Heart right ventricle (tissue), 16 donors: ENCODE results near the gene ZFYVE9. TPM values are rescaled to one million over a fixed set of nuclear protein-coding genes. Genes with fewer than 3 reads are reported as not detected.

Experiments
- ATAC-seq, 8 donors: fragments of 200-7000 bp; cut with Tn5 transposase; one replicate each; pipeline ENCODE4 v1.9.1; 2020; ENCODE audit warnings: mild to moderate bottlenecking in 8 of 8, moderate library complexity in 8 of 8, moderate number of reproducible peaks in 1 of 8
- DNase-seq, 2 donors: peaks; one replicate each; pipeline ENCODE4 v3.0.0-alpha.2; 2020
- H3K27ac ChIP-seq, 10 donors: fragments of 200-600 bp; sonication (generic) in 2 of 10; one replicate each; pipeline versions ENCODE4 v1.5.0 to v1.8.0; 2020 to 2022; ENCODE audit warnings: mild to moderate bottlenecking in 3 of 10
- H3K27me3 ChIP-seq, 7 donors: fragments of 200-600 bp; one replicate each; pipeline ENCODE4 v1.8.0; 2021 to 2022; ENCODE audit warnings: mild to moderate bottlenecking in 2 of 7
- H3K36me3 ChIP-seq, 9 donors: fragments of 200-600 bp; sonication (generic) in 1 of 9; one replicate each; pipeline versions ENCODE4 v1.5.0 to v1.8.0; 2020 to 2022; ENCODE audit warnings: mild to moderate bottlenecking in 2 of 9
- H3K4me1 ChIP-seq, 9 donors: fragments of 200-600 bp; sonication (generic) in 1 of 9; one replicate each; pipeline versions ENCODE4 v1.5.0 to v1.8.0; 2020 to 2022; ENCODE audit warnings: mild to moderate bottlenecking in 4 of 9
- H3K4me3 ChIP-seq, 10 donors: fragments of 200-600 bp; sonication (generic) in 2 of 10; one replicate each; pipeline versions ENCODE4 v1.5.0 to v1.8.0; 2020 to 2022; ENCODE audit warnings: mild to moderate bottlenecking in 7 of 10, moderate library complexity in 2 of 10
- H3K9me3 ChIP-seq, 11 donors: fragments of 200-600 bp in 10 of 11; sonication (generic) in 2 of 11; one replicate each; pipeline versions ENCODE4 v1.5.0 to v1.8.0; 2013 to 2022; ENCODE audit warnings: mild to moderate bottlenecking in 2 of 11, control low read depth in 1 of 11, moderate library complexity in 1 of 11
- WGBS, 2 donors: extraction: QIAGEN DNeasy Blood & Tissue Kit; methylation state at CpG; one replicate each; pipeline ENCODE4 v1.1.7; 2013; ENCODE audit warnings: inconsistent platforms in 1 of 2; 5-methylcytosine and 5-hydroxymethylcytosine counted together
- intact Hi-C, 10 donors: fragments of 100-400 bp; cut with DNase I; formaldehyde crosslinking; loops; one replicate each; pipeline versions ENCODE4 v1.11.1 to v1.14.2; 2022
- polyA plus RNA-seq, 2 donors: library from polyadenylated mRNA; stranded (reverse); fragments of 200-250 nt; gene quantifications; one replicate each; pipeline ENCODE4 v1.2.3, GENCODE V29; 2013
- total RNA-seq, 10 donors: library from RNA; stranded (reverse); fragmentation: NEBNext Ultra II Directional in 3 of 10; extraction: Animal tissue kit (Norgen Biotek cat#: 25700) in 3 of 10; gene quantifications; one replicate each; pipeline versions ENCODE4 v1.2.1 to v1.2.4, GENCODE V29; 2021 to 2023
- TF ChIP-seq, protein P1 (sequence below), 9 donors: fragments of 200-600 bp; sonication (generic) in 2 of 9; IDR thresholded peaks; one replicate each; pipeline versions ENCODE4 v1.5.0 to v1.8.0; 2021 to 2022; ENCODE audit warnings: antibody characterized with exemption in 9 of 9, mild to moderate bottlenecking in 5 of 9, moderate library complexity in 1 of 9
- donor health status: Arrhythmogenic right ventricular cardiomyopathy.
- donor health status: ischemic (EF 13 %, LVEDD 7.1; RV severe dilation, severe dysfunction).
- donor health status: healthy with polysubstance abuse.
- donor health status: DM: no; HTN: yes; CAD: no.
- donor health status: DM: no; HTN: no; CAD: no.
- donor health status: ischemic (EF 25% LVEDD 6.9; RV normal size, moderate dysfunction).
- donor health status: ischemic (EF 25% LVEDD 5.7; RV mildly dilated, moderate dysfunction).
- donor health status: healthy.
- donor health status: DM: yes; HTN: yes; CAD: no.
- donor health status: Ischemic cardiomyopathy.
- donor health status: ischemic (EF 35%, LVEDD 5.7; RV mildly dilated, moderate dysfunction).
- donor health status: nonischemic (EF 11% LVEDD 7.7; RV severe dilation, severe dysfunction).
- donor health status: DM: yes; HTN: yes; CAD: no.
- donor health status: PGD.
- donor health status: ischemic (EF 29% LVEDD 5.4; RV normal size, mild dysfunction).
- donor health status: nonischemic (EF 23%, LVEDD 6.1; RV moderate dilation, normal function).

Gene ZFYVE9
- total and polyA plus RNA-seq, 12 donors = 2.6 to 22.2 (median 15.6) TPM

DNA sequence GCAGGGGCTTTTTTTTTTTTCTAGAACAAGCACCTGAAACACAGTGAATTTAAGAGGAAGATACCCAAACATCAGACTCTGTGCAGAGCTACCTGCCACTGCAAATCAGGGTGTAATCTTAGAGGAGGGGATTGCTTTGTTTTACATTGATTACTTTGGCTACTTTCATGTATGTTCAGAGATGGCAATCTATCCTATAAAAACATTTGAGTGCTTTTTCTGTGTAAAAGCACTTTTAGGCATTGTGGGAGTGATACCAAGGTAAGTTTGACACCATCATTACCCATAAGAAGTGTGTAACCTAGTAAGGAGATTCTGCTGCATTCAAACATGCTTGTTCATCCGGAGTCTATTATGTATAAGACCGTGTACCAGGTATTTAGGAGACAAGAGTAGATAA is 50.1 kb downstream of the ZFYVE9 start:
- TF ChIP-seq, protein P1, sequence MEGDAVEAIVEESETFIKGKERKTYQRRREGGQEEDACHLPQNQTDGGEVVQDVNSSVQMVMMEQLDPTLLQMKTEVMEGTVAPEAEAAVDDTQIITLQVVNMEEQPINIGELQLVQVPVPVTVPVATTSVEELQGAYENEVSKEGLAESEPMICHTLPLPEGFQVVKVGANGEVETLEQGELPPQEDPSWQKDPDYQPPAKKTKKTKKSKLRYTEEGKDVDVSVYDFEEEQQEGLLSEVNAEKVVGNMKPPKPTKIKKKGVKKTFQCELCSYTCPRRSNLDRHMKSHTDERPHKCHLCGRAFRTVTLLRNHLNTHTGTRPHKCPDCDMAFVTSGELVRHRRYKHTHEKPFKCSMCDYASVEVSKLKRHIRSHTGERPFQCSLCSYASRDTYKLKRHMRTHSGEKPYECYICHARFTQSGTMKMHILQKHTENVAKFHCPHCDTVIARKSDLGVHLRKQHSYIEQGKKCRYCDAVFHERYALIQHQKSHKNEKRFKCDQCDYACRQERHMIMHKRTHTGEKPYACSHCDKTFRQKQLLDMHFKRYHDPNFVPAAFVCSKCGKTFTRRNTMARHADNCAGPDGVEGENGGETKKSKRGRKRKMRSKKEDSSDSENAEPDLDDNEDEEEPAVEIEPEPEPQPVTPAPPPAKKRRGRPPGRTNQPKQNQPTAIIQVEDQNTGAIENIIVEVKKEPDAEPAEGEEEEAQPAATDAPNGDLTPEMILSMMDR (IDR thresholded peaks at IDR 0.05) = no peak
- no peak for ATAC-seq

DNA sequence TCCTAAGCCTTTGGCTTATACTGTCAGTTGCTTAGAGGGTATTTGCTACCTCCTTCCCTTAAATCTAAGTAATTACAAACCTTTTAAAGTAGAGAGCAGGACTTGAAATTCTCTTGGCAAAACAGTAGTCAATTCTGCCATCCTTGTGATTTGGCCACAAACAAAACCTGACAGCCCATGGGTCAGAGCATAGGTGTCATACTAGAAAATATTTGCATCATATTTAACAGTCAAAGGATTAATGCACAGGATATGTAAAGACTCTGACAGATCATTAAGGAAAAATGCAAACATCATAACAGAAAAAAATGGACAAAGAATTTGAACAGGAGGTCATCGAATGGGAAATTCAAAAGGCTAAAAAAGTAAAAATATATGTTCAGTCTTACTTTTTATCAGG is 50.5 kb downstream of the ZFYVE9 start:
- peaks cover 0 to 15% (median 0%) of the 10 kb centered on the region in 9 donors for H3K4me1 ChIP-seq
- peaks cover 0 to 6% (median 0%) of the 10 kb centered on the region in 11 donors for H3K9me3 ChIP-seq
- intact Hi-C loops = no loop called here
- TF ChIP-seq, protein P1 (IDR thresholded peaks at IDR 0.05) = no peak
- ATAC-seq (no peak), DNase-seq (no peak)
- 91 to 97% methylated on average over 1 of the region's 1 CpG for WGBS, 2 donors
- no peak overlapping the region for H3K27ac ChIP-seq
- H3K4me3 ChIP-seq = no peak overlapping the region
- no peaks in the 10 kb centered on the region for H3K27me3 ChIP-seq
- H3K36me3 ChIP-seq = no peaks in the 10 kb centered on the region

More for the DNA sequence above, 50.1 kb downstream of the ZFYVE9 start:
- Histone ChIP-seq H3K4me1 (peaks cover 0 to 15% (median 0%) of the 10 kb centered on the region in 9 donors), H3K9me3 (peaks cover 0 to 3% (median 0%) of the 10 kb centered on the region in 11 donors), H3K27me3 (no peaks in the 10 kb centered on the region), H3K4me3 (no peak overlapping the region), H3K36me3 (no peaks in the 10 kb centered on the region), H3K27ac (no peak overlapping the region)
- intact Hi-C loops = no loop called here
- DNase-seq = no peak
- 89 to 93% methylated on average over 2 of the region's 2 CpGs for WGBS, 2 donors

DNA sequence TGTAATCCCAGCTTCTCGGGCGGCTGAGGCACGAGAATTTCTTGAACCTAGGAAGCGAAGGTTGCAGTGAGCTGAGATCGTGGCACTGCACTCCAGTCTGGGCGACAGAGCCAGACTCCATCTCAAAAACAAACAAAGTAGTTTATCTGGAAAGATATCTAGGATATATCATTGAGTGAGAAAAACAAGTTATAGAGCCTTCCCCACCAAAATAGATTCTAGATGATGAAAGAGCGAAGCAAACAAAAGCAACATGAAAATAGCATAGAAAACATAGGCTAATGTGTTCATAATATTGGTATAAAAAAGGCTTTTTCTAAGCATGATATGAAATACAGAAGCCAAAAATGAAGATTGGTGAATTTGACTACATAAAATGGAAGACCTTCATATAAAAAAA is 52.1 kb downstream of the ZFYVE9 start:
- 83 to 90% methylated on average over 7 of the region's 7 CpGs for WGBS, 2 donors
- Histone ChIP-seq H3K27me3 (no peaks in the 10 kb centered on the region), H3K36me3 (peaks cover 0 to 3% (median 0%) of the 10 kb centered on the region in 9 donors), H3K4me3 (no peak overlapping the region), H3K4me1 (peaks cover 0 to 15% (median 0%) of the 10 kb centered on the region in 9 donors), H3K9me3 (peaks cover 0 to 20% (median 0%) of the 10 kb centered on the region in 11 donors), H3K27ac (no peak overlapping the region)
- intact Hi-C loops = no loop called here
- TF ChIP-seq, protein P1 (IDR thresholded peaks at IDR 0.05) = no peak
- DNase-seq (no peak), ATAC-seq (no peak)

DNA sequence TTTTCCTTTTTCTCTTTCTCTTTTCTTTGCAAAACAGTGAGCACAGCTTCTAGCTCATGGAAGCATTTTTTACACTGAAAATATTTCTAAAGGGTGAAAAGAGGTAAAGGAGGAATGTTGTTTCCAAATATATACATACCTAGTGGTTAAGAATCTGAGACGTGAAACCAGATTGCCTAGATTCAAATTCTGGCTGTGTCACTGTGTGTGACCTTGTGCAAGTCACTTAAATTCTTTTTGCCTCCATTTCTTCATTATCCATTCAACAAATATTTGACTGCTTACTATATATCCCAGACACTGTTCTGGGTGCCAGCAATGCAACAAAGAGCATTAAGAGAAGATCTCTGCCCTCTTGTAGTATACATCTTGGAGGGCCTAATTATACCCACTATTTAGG is 53.3 kb downstream of the ZFYVE9 start:
- peaks cover 0 to 32% (median 3%) of the 10 kb centered on the region in 11 donors for H3K9me3 ChIP-seq
- H3K27me3 ChIP-seq = no peaks in the 10 kb centered on the region
- intact Hi-C loops = no loop called here
- H3K4me1 ChIP-seq = peaks cover 0 to 11% (median 0%) of the 10 kb centered on the region in 9 donors
- ATAC-seq (no peak), DNase-seq (no peak)
- TF ChIP-seq, protein P1 (IDR thresholded peaks at IDR 0.05) = no peak
- peaks cover 0 to 10% (median 0%) of the 10 kb centered on the region in 9 donors for H3K36me3 ChIP-seq
- H3K27ac ChIP-seq = no peak overlapping the region
- H3K4me3 ChIP-seq = no peak overlapping the region
- 75 to 82% methylated on average over 1 of the region's 1 CpG for WGBS, 2 donors
